Transverse colon (tissue), 4 donors: ENCODE results near the gene GMPPA.

Experiments
- POLR2AphosphoS5 ChIP-seq, 3 donors: sonication (generic); formaldehyde crosslinking; IDR thresholded peaks; one replicate each; pipeline ENCODE4 v1.6.1; 2016; ENCODE audit warnings: antibody characterized with exemption in 3 of 3
- TF ChIP-seq, protein P1 (sequence below), 5 experiments: fragments of 200-600 bp in 3 of 5; fragments of 450-650 bp in 2 of 5; sonication (generic) in 3 of 5; IDR thresholded peaks; 1 replicate in 2 of 5; 2 replicates in 3 of 5; pipeline ENCODE4 v1.5.1; 2016 to 2017; ENCODE audit warnings: antibody characterized with exemption in 5 of 5, inconsistent platforms in 3 of 5, mild to moderate bottlenecking in 2 of 5, moderate library complexity in 1 of 5

DNA sequence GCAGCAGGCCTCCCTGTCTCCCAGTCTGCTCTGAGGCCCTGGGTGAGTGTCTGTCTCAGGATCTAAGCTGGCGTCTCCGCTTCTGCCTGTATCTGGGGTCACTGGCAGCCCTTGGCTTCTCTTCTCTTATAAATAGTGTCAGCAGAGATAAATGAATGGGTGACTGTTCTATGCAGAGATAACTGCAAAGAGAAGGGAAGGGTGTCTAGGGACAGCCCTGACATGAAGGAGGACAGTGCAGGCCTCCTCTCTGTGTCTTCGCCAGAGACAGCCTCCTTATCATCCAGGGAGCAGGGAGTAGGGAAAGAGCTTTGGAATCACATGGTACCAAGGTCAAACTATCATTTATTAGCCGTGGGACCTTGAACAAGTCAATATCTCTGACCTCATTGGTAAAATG, 28.3 kb upstream of the GMPPA start:
- TF ChIP-seq, protein P1, sequence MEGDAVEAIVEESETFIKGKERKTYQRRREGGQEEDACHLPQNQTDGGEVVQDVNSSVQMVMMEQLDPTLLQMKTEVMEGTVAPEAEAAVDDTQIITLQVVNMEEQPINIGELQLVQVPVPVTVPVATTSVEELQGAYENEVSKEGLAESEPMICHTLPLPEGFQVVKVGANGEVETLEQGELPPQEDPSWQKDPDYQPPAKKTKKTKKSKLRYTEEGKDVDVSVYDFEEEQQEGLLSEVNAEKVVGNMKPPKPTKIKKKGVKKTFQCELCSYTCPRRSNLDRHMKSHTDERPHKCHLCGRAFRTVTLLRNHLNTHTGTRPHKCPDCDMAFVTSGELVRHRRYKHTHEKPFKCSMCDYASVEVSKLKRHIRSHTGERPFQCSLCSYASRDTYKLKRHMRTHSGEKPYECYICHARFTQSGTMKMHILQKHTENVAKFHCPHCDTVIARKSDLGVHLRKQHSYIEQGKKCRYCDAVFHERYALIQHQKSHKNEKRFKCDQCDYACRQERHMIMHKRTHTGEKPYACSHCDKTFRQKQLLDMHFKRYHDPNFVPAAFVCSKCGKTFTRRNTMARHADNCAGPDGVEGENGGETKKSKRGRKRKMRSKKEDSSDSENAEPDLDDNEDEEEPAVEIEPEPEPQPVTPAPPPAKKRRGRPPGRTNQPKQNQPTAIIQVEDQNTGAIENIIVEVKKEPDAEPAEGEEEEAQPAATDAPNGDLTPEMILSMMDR (IDR thresholded peaks at IDR 0.05) = no peak
- TF ChIP-seq POLR2AphosphoS5 (IDR thresholded peaks at IDR 0.05) = no peak
